HG03520 (cell line): Measurements from ENCODE around the gene POU6F2.

Experiments used
- ATAC-seq: cut with Tn5 transposase; IDR thresholded peaks from one replicate; pipeline ENCODE4 v1.9.1; 2021; ENCODE audit warnings: mild to moderate bottlenecking, moderate library complexity; ENCODE audit not compliant: unreplicated experiment

The POU6F2 gene

GRCh38 chr7:39125846-39126245 is 148.1 kb downstream of the POU6F2 start:
- ATAC-seq: no peak

- ATAC-seq: no peak
These were observed 149.3 kb downstream of the POU6F2 start for GRCh38 chr7:39127058-39127457.

GRCh38 chr7:39128287-39128843 is 150.7 kb downstream of the POU6F2 start:
- no peak for ATAC-seq

- no peak for ATAC-seq
These were observed 152.6 kb downstream of the POU6F2 start for GRCh38 chr7:39130274-39130673.

GRCh38 chr7:39130857-39131526 is 153.3 kb downstream of the POU6F2 start:
- ATAC-seq: no peak

- ATAC-seq: no peak
These were observed 154.6 kb downstream of the POU6F2 start for GRCh38 chr7:39132306-39132705.

- no peak for ATAC-seq
These were observed 155.4 kb downstream of the POU6F2 start for GRCh38 chr7:39133088-39133487.

- no peak for ATAC-seq
These were observed 159.8 kb downstream of the POU6F2 start for GRCh38 chr7:39137480-39137879.

- ATAC-seq: no peak
These were observed 165.0 kb downstream of the POU6F2 start for GRCh38 chr7:39142750-39143149.

- ATAC-seq: no peak
These were observed 166.7 kb downstream of the POU6F2 start for GRCh38 chr7:39144420-39144819.

- ATAC-seq: no peak
These were observed 167.6 kb downstream of the POU6F2 start for GRCh38 chr7:39145283-39145682.

- ATAC-seq: no peak
These were observed 168.2 kb downstream of the POU6F2 start for GRCh38 chr7:39145935-39146334.

GRCh38 chr7:39152701-39153100 is 175.0 kb downstream of the POU6F2 start:
- ATAC-seq: no peak

- ATAC-seq: no peak
These were observed 175.4 kb downstream of the POU6F2 start for GRCh38 chr7:39153113-39153512.

GRCh38 chr7:39153647-39154046 is 175.9 kb downstream of the POU6F2 start:
- ATAC-seq: no peak

GRCh38 chr7:39154815-39155214 is 177.1 kb downstream of the POU6F2 start:
- no peak for ATAC-seq

GRCh38 chr7:39158367-39158766 is 180.7 kb downstream of the POU6F2 start:
- ATAC-seq: no peak

- no peak for ATAC-seq
These were observed 184.2 kb downstream of the POU6F2 start for GRCh38 chr7:39161903-39162302.

- ATAC-seq: no peak
These were observed 187.2 kb downstream of the POU6F2 start for GRCh38 chr7:39164887-39165286.

GRCh38 chr7:39168403-39169098 is 190.8 kb downstream of the POU6F2 start:
- no peak for ATAC-seq

GRCh38 chr7:39172137-39172536 is 194.4 kb downstream of the POU6F2 start:
- no peak for ATAC-seq

- no peak for ATAC-seq
These were observed 203.7 kb downstream of the POU6F2 start for GRCh38 chr7:39181398-39181797.
